K562 (cell line): ENCODE data around the gene GFOD2.

Experiments used
- CREB1 ChIP-seq, 2 experiments: sonication (generic) in 1 of 2; formaldehyde crosslinking in 1 of 2; IDR thresholded peaks; 2 replicates each; pipeline versions ENCODE4 v1.6.1 to v1.8.0; 2012 to 2022; ENCODE audit warnings: inconsistent platforms in 1 of 2, mild to moderate bottlenecking in 1 of 2, missing genetic modification reagents in 1 of 2, moderate library complexity in 1 of 2
- CTCF ChIP-seq, 3 experiments: IDR thresholded peaks in 2 of 3; conservative IDR thresholded peaks in 1 of 3; 2 replicates each; pipeline ENCODE4 v1.5.1; 2011 to 2012; ENCODE audit warnings: low read length in 3 of 3, mild to moderate bottlenecking in 3 of 3, control low read depth in 2 of 3, improper control_type of control experiment in 1 of 3, inconsistent platforms in 1 of 3, low read depth in 1 of 3, mixed read lengths in 1 of 3, moderate library complexity in 1 of 3; ENCODE audit not compliant: insufficient read depth in 2 of 3
- JUNB ChIP-seq: fragments of 450-650 bp; formaldehyde crosslinking; conservative IDR thresholded peaks from 2 replicates; pipeline ENCODE4 v1.4.0; 2020; ENCODE audit warnings: mild to moderate bottlenecking
- POLR2A ChIP-seq: fragments of 450-650 bp; conservative IDR thresholded peaks from 2 replicates; pipeline ENCODE4 v1.6.1; 2016
- TCF7L2 ChIP-seq: fragments of 150-350 bp; IDR thresholded peaks from 2 replicates; pipeline ENCODE4 v1.6.1; 2016; ENCODE audit warnings: low read depth, mild to moderate bottlenecking, low read length, moderate library complexity

DNA sequence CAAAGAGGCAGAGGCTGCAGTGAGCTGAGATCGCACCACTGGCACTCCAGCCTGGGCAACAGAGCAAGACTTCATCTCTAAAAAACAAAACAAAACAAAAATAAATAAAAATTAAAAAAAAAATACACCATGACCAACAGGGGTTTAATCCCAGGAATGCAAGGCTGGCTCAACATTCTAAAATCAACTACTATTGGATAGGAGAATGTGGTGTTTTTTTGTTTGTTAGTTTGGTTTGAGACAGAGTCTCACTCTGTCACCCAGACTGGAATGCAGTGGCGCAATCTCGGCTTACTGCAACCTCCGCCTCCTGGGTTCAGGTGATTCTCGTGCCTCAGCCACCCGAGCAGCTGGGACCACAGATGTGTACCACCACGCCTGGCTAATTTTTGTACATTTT, 19.9 kb downstream of the GFOD2 start:
- TF ChIP-seq TCF7L2 (no peak), CTCF (IDR thresholded peaks at IDR 0.05 in 2 of 3, conservative IDR thresholded peaks at IDR 0.05 in 1 of 3; ENCODE audit: insufficient read depth in 2 of 3, low read depth in 1 of 3, low read length in 3 of 3) (no peak), CREB1 (IDR thresholded peaks at IDR 0.05) (no peak), CREB1 (CRISPR knock-in tag; IDR thresholded peaks at IDR 0.05) (no peak), POLR2A (no peak), JUNB (CRISPR knock-in tag) (no peak)
